Measurements from ENCODE around the gene UBE3D.
"Not testable (repeated sequence)": the region's sequence is repeated elsewhere in the genome, so short reads cannot be mapped to it uniquely, and the experiment has no call there.

Gene UBE3D

GRCh38 chr6:82951935-82952334 lies 113.7 kb downstream of the UBE3D start:
- H2AFZ ChIP-seq (ENCODE audit: insufficient read depth, low read length, poor library complexity): no peak overlapping the region
- no peak overlapping the region for H3K4me2 ChIP-seq (ENCODE audit: low read length)
- no peak overlapping the region for H3K23ac ChIP-seq (ENCODE audit: low read length)
- no peak overlapping the region for H4K12ac ChIP-seq (ENCODE audit: low read depth, low read length)
- H3K9ac ChIP-seq (ENCODE audit: low read length): no peak overlapping the region
- no peaks in the 10 kb centered on the region for H3K79me2 ChIP-seq (ENCODE audit: control insufficient read depth, insufficient read depth, low read length, poor library complexity)
- no CpG with 5 or more reads among the region's 1 CpG for WGBS (ENCODE audit: extremely low coverage, insufficient coverage, insufficient read length)
- H3K4me3 ChIP-seq (ENCODE audit: low read depth, low read length): no peak overlapping the region
- H4K91ac ChIP-seq (ENCODE audit: low read depth, low read length): no peak overlapping the region
- no peak overlapping the region for H3K4ac ChIP-seq (ENCODE audit: low read depth, low read length)
- no peak overlapping the region for H2AK5ac ChIP-seq (ENCODE audit: low read length)
- no peaks in the 10 kb centered on the region for H3K9me3 ChIP-seq (ENCODE audit: insufficient read depth, low read depth, low read length)
- no peak overlapping the region for H4K8ac ChIP-seq (ENCODE audit: low read depth, low read length)
- no peak overlapping the region for H2BK12ac ChIP-seq (ENCODE audit: low read length)
- no peak for DNase-seq
- no peak overlapping the region for H2BK120ac ChIP-seq (ENCODE audit: insufficient read depth, low read length, poor library complexity)
- peaks cover 0 to 2% of the 10 kb centered on the region in 2 experiments for H3K36me3 ChIP-seq (ENCODE audit: control insufficient read depth in 1 of 2, insufficient read depth in 2 of 2, low read length in 2 of 2)
- H3K79me1 ChIP-seq (ENCODE audit: low read length): no peaks in the 10 kb centered on the region
- H2BK5ac ChIP-seq (ENCODE audit: low read depth, low read length, poor library complexity): no peak overlapping the region
- no peak overlapping the region for H3K18ac ChIP-seq (ENCODE audit: low read length)
- H3K4me1 ChIP-seq (ENCODE audit: control insufficient read depth in 1 of 2, insufficient read depth in 2 of 2, low read length in 2 of 2): no peaks in the 10 kb centered on the region
- H3K27me3 ChIP-seq (ENCODE audit: insufficient read depth, low read length): no peaks in the 10 kb centered on the region
- H3K14ac ChIP-seq (ENCODE audit: low read length): no peak overlapping the region
- H3K27ac ChIP-seq (ENCODE audit: low read depth, low read length): no peak overlapping the region

- peaks cover 0 to 2% of the 10 kb centered on the region in 2 experiments for H3K36me3 ChIP-seq (ENCODE audit: control insufficient read depth in 1 of 2, insufficient read depth in 2 of 2, low read length in 2 of 2)
- H3K4me3 ChIP-seq (ENCODE audit: low read depth, low read length): no peak overlapping the region
- WGBS (ENCODE audit: extremely low coverage, insufficient coverage, insufficient read length): no CpG with 5 or more reads among the region's 1 CpG
- no peak overlapping the region for H3K4ac ChIP-seq (ENCODE audit: low read depth, low read length)
- H3K9me3 ChIP-seq (ENCODE audit: insufficient read depth, low read depth, low read length): no peaks in the 10 kb centered on the region
- H2BK120ac ChIP-seq (ENCODE audit: insufficient read depth, low read length, poor library complexity): no peak overlapping the region
- no peak overlapping the region for H2AK5ac ChIP-seq (ENCODE audit: low read length)
- no peak overlapping the region for H3K14ac ChIP-seq (ENCODE audit: low read length)
- H3K9ac ChIP-seq (ENCODE audit: low read length): no peak overlapping the region
- H2BK12ac ChIP-seq (ENCODE audit: low read length): no peak overlapping the region
- no peaks in the 10 kb centered on the region for H3K79me1 ChIP-seq (ENCODE audit: low read length)
- no peak overlapping the region for H3K23ac ChIP-seq (ENCODE audit: low read length)
- no peaks in the 10 kb centered on the region for H3K79me2 ChIP-seq (ENCODE audit: control insufficient read depth, insufficient read depth, low read length, poor library complexity)
- no peak overlapping the region for H4K8ac ChIP-seq (ENCODE audit: low read depth, low read length)
- H2AFZ ChIP-seq (ENCODE audit: insufficient read depth, low read length, poor library complexity): no peak overlapping the region
- no peaks in the 10 kb centered on the region for H3K27me3 ChIP-seq (ENCODE audit: insufficient read depth, low read length)
- no peak overlapping the region for H3K4me2 ChIP-seq (ENCODE audit: low read length)
- DNase-seq: peak; percentile 74 to 91
- no peaks in the 10 kb centered on the region for H3K4me1 ChIP-seq (ENCODE audit: control insufficient read depth in 1 of 2, insufficient read depth in 2 of 2, low read length in 2 of 2)
- H2BK5ac ChIP-seq (ENCODE audit: low read depth, low read length, poor library complexity): no peak overlapping the region
- no peak overlapping the region for H3K27ac ChIP-seq (ENCODE audit: low read depth, low read length)
- H3K18ac ChIP-seq (ENCODE audit: low read length): no peak overlapping the region
- H4K91ac ChIP-seq (ENCODE audit: low read depth, low read length): no peak overlapping the region
- H4K12ac ChIP-seq (ENCODE audit: low read depth, low read length): no peak overlapping the region
Measured at GRCh38 chr6:82951389-82951788, 114.3 kb downstream of the UBE3D start.

GRCh38 chr6:82930915-82931314 lies 134.7 kb downstream of the UBE3D start:
- not testable (repeated sequence) for H3K79me1 ChIP-seq (ENCODE audit: low read length); H3K4me1 ChIP-seq (ENCODE audit: control insufficient read depth in 1 of 2, insufficient read depth in 2 of 2, low read length in 2 of 2); H4K8ac ChIP-seq (ENCODE audit: low read depth, low read length); H3K79me2 ChIP-seq (ENCODE audit: control insufficient read depth, insufficient read depth, low read length, poor library complexity); H4K12ac ChIP-seq (ENCODE audit: low read depth, low read length); H3K23ac ChIP-seq (ENCODE audit: low read length); H2AK5ac ChIP-seq (ENCODE audit: low read length); DNase-seq; H3K4ac ChIP-seq (ENCODE audit: low read depth, low read length); H3K9ac ChIP-seq (ENCODE audit: low read length); H3K4me2 ChIP-seq (ENCODE audit: low read length); H3K4me3 ChIP-seq (ENCODE audit: low read depth, low read length); H4K91ac ChIP-seq (ENCODE audit: low read depth, low read length); H3K18ac ChIP-seq (ENCODE audit: low read length); H3K27me3 ChIP-seq (ENCODE audit: insufficient read depth, low read length); H2AFZ ChIP-seq (ENCODE audit: insufficient read depth, low read length, poor library complexity); H2BK12ac ChIP-seq (ENCODE audit: low read length); H2BK120ac ChIP-seq (ENCODE audit: insufficient read depth, low read length, poor library complexity); H2BK5ac ChIP-seq (ENCODE audit: low read depth, low read length, poor library complexity); H3K36me3 ChIP-seq (ENCODE audit: control insufficient read depth in 1 of 2, insufficient read depth in 2 of 2, low read length in 2 of 2); H3K27ac ChIP-seq (ENCODE audit: low read depth, low read length); H3K14ac ChIP-seq (ENCODE audit: low read length); H3K9me3 ChIP-seq (ENCODE audit: insufficient read depth, low read depth, low read length)
- no CpG with 5 or more reads among the region's 3 CpGs for WGBS (ENCODE audit: extremely low coverage, insufficient coverage, insufficient read length)

- H2AK5ac ChIP-seq (ENCODE audit: low read length): no peak overlapping the region
- no peak overlapping the region for H4K91ac ChIP-seq (ENCODE audit: low read depth, low read length)
- peak in 1 of 2 donors; percentile 40 for DNase-seq
- H3K79me2 ChIP-seq (ENCODE audit: control insufficient read depth, insufficient read depth, low read length, poor library complexity): no peaks in the 10 kb centered on the region
- H3K4me2 ChIP-seq (ENCODE audit: low read length): no peak overlapping the region
- no peak overlapping the region for H3K18ac ChIP-seq (ENCODE audit: low read length)
- no peaks in the 10 kb centered on the region for H3K79me1 ChIP-seq (ENCODE audit: low read length)
- no peak overlapping the region for H3K23ac ChIP-seq (ENCODE audit: low read length)
- H3K9me3 ChIP-seq (ENCODE audit: insufficient read depth, low read depth, low read length): no peaks in the 10 kb centered on the region
- peaks cover 0 to 2% of the 10 kb centered on the region in 2 experiments for H3K4me1 ChIP-seq (ENCODE audit: control insufficient read depth in 1 of 2, insufficient read depth in 2 of 2, low read length in 2 of 2)
- H4K12ac ChIP-seq (ENCODE audit: low read depth, low read length): no peak overlapping the region
- no peak overlapping the region for H3K27ac ChIP-seq (ENCODE audit: low read depth, low read length)
- H2AFZ ChIP-seq (ENCODE audit: insufficient read depth, low read length, poor library complexity): no peak overlapping the region
- H4K8ac ChIP-seq (ENCODE audit: low read depth, low read length): no peak overlapping the region
- no CpG with 5 or more reads among the region's 3 CpGs for WGBS (ENCODE audit: extremely low coverage, insufficient coverage, insufficient read length)
- H3K14ac ChIP-seq (ENCODE audit: low read length): no peak overlapping the region
- no peak overlapping the region for H3K9ac ChIP-seq (ENCODE audit: low read length)
- H2BK5ac ChIP-seq (ENCODE audit: low read depth, low read length, poor library complexity): no peak overlapping the region
- no peak overlapping the region for H2BK12ac ChIP-seq (ENCODE audit: low read length)
- H3K4me3 ChIP-seq (ENCODE audit: low read depth, low read length): no peak overlapping the region
- no peaks in the 10 kb centered on the region for H3K36me3 ChIP-seq (ENCODE audit: control insufficient read depth in 1 of 2, insufficient read depth in 2 of 2, low read length in 2 of 2)
- H3K27me3 ChIP-seq (ENCODE audit: insufficient read depth, low read length): no peaks in the 10 kb centered on the region
- no peak overlapping the region for H2BK120ac ChIP-seq (ENCODE audit: insufficient read depth, low read length, poor library complexity)
- H3K4ac ChIP-seq (ENCODE audit: low read depth, low read length): no peak overlapping the region
Measured at GRCh38 chr6:82924799-82925535, 140.7 kb downstream of the UBE3D start.

All from trophoblast cell (in vitro differentiated cells and primary cell).